HL-60 (cell line): ENCODE measurements around the gene PDSS2.

Experiments
- CTCF ChIP-seq: IDR thresholded peaks from one replicate; pipeline ENCODE4 v1.5.1; 2011; ENCODE audit warnings: low read length, control low read depth, inconsistent platforms; ENCODE audit not compliant: insufficient read depth
- REST ChIP-seq: IDR thresholded peaks from 2 replicates; pipeline ENCODE4 v1.6.1; 2012; ENCODE audit warnings: low read depth; ENCODE audit not compliant: insufficient replicate concordance

- TF ChIP-seq REST = no peak
- TF ChIP-seq CTCF = no peak
Observed at GRCh38 chr6:107496892-107497684, 37.7 kb upstream of the PDSS2 start.
